ENCODE measurements around the gene RAPGEF5. TPM values are rescaled to one million over a fixed set of nuclear protein-coding genes. Genes with fewer than 3 reads are reported as not detected.

The RAPGEF5 gene
- polyA plus RNA-seq, 1 of the 3 experiments (the other 2 are of a cell fraction): 1.2 TPM

DNA sequence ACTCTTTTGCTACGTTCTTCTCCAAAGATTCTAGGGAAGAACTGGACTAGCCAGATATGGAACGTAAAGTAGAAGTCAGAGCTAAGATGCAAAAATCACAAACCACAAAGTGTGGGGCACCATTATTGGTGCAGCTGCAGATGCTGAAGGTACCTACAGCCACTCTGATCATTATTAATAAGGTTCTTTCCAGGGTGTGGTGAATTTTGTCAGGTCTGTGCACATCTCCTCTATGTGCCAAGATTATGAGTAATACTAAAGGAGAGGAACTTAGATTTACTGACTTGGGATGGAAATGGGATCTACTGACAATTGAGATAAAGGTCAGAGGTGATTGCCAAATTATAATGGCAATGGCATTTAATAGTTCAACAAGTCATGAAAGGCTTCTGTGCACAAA lies 148.2 kb downstream of the RAPGEF5 start:
- H3K36me3 ChIP-seq (replicated peaks in 1 of 2; ENCODE audit: control insufficient read depth in 1 of 2, insufficient read depth in 2 of 2, low read length in 1 of 2): no peaks in the 10 kb centered on the region
- 93% methylated on average over 2 of the region's 2 CpGs for WGBS (ENCODE audit: low lambda C conversion rate)
- H2AFZ ChIP-seq (ENCODE audit: low read depth): no peak overlapping the region
- ChIA-PET CTCF (interaction anchor here (2.3 kb wide), 1 partner anchor 20 kb away, joined by 5 read pairs; no protein-coding TSS in a partner anchor), POLR2A (no interaction called here)
- H3K9me3 ChIP-seq: no peaks in the 10 kb centered on the region
- no peak overlapping the region for H3K27ac ChIP-seq (ENCODE audit: low read depth in 2 of 2, low read length in 1 of 2)
- no peak for DNase-seq
- H3K9me2 ChIP-seq: no peaks in the 10 kb centered on the region
- H3K4me2 ChIP-seq: no peak overlapping the region
- H3K4me1 ChIP-seq (ENCODE audit: control insufficient read depth in 1 of 2, insufficient read depth in 2 of 2, low read depth in 1 of 2, low read length in 1 of 2): peaks cover 0 to 17% of the 10 kb centered on the region in 2 experiments; a peak in 2 of 4 replicates
- no peak overlapping the region for H3K4me3 ChIP-seq (ENCODE audit: low read depth in 2 of 2, low read length in 1 of 2)
- TF ChIP-seq MXI1 (IDR thresholded peaks at IDR 0.05; ENCODE audit: low read depth, low read length) (no peak), ELF1 (IDR thresholded peaks at IDR 0.05) (no peak), EP300 (IDR thresholded peaks at IDR 0.05; ENCODE audit: borderline replicate concordance in 1 of 2, low read depth in 1 of 2, low read length in 1 of 2) (no peak), FOXJ3 (CRISPR knock-in tag; IDR thresholded peaks at IDR 0.05) (no peak)
- TF ChIP-seq, protein P1, sequence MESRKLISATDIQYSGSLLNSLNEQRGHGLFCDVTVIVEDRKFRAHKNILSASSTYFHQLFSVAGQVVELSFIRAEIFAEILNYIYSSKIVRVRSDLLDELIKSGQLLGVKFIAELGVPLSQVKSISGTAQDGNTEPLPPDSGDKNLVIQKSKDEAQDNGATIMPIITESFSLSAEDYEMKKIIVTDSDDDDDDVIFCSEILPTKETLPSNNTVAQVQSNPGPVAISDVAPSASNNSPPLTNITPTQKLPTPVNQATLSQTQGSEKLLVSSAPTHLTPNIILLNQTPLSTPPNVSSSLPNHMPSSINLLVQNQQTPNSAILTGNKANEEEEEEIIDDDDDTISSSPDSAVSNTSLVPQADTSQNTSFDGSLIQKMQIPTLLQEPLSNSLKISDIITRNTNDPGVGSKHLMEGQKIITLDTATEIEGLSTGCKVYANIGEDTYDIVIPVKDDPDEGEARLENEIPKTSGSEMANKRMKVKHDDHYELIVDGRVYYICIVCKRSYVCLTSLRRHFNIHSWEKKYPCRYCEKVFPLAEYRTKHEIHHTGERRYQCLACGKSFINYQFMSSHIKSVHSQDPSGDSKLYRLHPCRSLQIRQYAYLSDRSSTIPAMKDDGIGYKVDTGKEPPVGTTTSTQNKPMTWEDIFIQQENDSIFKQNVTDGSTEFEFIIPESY (IDR thresholded peaks at IDR 0.05; ENCODE audit: borderline replicate concordance, low read depth): no peak
- TF ChIP-seq, protein P2, sequence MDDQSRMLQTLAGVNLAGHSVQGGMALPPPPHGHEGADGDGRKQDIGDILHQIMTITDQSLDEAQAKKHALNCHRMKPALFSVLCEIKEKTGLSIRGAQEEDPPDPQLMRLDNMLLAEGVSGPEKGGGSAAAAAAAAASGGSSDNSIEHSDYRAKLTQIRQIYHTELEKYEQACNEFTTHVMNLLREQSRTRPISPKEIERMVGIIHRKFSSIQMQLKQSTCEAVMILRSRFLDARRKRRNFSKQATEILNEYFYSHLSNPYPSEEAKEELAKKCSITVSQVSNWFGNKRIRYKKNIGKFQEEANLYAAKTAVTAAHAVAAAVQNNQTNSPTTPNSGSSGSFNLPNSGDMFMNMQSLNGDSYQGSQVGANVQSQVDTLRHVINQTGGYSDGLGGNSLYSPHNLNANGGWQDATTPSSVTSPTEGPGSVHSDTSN (IDR thresholded peaks at IDR 0.05): no peak
- H3K9ac ChIP-seq: no peak overlapping the region
- H3K79me2 ChIP-seq (ENCODE audit: insufficient read depth): no peaks in the 10 kb centered on the region
- H3F3A ChIP-seq (replicated peaks; ENCODE audit: insufficient read depth): no peaks in the 10 kb centered on the region
- H3K27me3 ChIP-seq (ENCODE audit: insufficient read depth): no peaks in the 10 kb centered on the region
- H4K20me1 ChIP-seq (ENCODE audit: insufficient read depth): no peaks in the 10 kb centered on the region

DNA sequence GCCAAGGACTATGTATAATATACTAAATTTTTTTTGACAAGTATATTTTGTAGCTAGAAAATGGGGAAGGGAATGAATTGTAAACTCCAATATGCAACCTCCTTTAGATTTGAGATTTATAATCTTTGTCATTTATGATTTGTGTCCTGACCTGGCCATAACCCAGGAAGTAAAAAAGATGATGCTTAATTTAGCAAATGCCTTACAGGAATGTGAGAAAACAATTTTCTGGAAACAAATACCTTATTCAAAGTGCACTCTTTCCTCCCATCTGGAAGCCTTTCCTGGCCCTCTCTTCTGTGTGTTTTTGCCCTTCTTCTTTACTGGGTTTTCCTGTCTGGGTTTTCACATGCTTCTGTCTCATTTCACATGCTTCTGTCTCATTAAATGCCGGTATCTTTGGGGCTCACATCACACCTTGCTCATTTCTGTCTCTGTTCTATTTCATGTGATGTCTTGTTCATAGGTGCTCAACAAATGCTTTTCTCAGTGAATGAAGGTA lies 149.2 kb downstream of the RAPGEF5 start:
- no peaks in the 10 kb centered on the region for H3F3A ChIP-seq (replicated peaks; ENCODE audit: insufficient read depth)
- H4K20me1 ChIP-seq (ENCODE audit: insufficient read depth): no peaks in the 10 kb centered on the region
- H3K4me1 ChIP-seq (ENCODE audit: control insufficient read depth in 1 of 2, insufficient read depth in 2 of 2, low read depth in 1 of 2, low read length in 1 of 2): peaks cover 0 to 17% of the 10 kb centered on the region in 2 experiments; a peak in 2 of 4 replicates
- H3K4me3 ChIP-seq (ENCODE audit: low read depth in 2 of 2, low read length in 1 of 2): no peak overlapping the region
- H3K9ac ChIP-seq: no peak overlapping the region
- ChIA-PET CTCF (interaction anchor here (1.5 to 2.3 kb wide), 2 partner anchors 12 to 19 kb away, joined by 3 to 5 read pairs; no protein-coding TSS in a partner anchor), POLR2A (no interaction called here)
- no peak overlapping the region for H2AFZ ChIP-seq (ENCODE audit: low read depth)
- DNase-seq: no peak
- H3K36me3 ChIP-seq (replicated peaks in 1 of 2; ENCODE audit: control insufficient read depth in 1 of 2, insufficient read depth in 2 of 2, low read length in 1 of 2): no peaks in the 10 kb centered on the region
- H3K27ac ChIP-seq (ENCODE audit: low read depth in 2 of 2, low read length in 1 of 2): no peak overlapping the region
- WGBS (ENCODE audit: low lambda C conversion rate): 72% methylated on average over 1 of the region's 1 CpG
- no peak overlapping the region for H3K4me2 ChIP-seq
- no peaks in the 10 kb centered on the region for H3K9me2 ChIP-seq
- no peaks in the 10 kb centered on the region for H3K9me3 ChIP-seq
- H3K27me3 ChIP-seq (ENCODE audit: insufficient read depth): no peaks in the 10 kb centered on the region
- H3K79me2 ChIP-seq (ENCODE audit: insufficient read depth): no peaks in the 10 kb centered on the region
- TF ChIP-seq GATA2 (CRISPR knock-in tag; IDR thresholded peaks at IDR 0.05) (no peak), EZH2phosphoT487 (IDR thresholded peaks at IDR 0.05; ENCODE audit: borderline replicate concordance, low read depth) (no peak), RCOR1 (IDR thresholded peaks at IDR 0.05; ENCODE audit: low read length) (no peak), FOXM1 (IDR thresholded peaks at IDR 0.05; ENCODE audit: low read depth) (no peak), TAF1 (IDR thresholded peaks at IDR 0.05; ENCODE audit: borderline replicate concordance, low read depth, low read length) (no peak), TCF12 (IDR thresholded peaks at IDR 0.05) (no peak), ELF1 (IDR thresholded peaks at IDR 0.05) (no peak), EP300 (IDR thresholded peaks at IDR 0.05; ENCODE audit: borderline replicate concordance in 1 of 2, low read depth in 1 of 2, low read length in 1 of 2) (no peak)
- TF ChIP-seq, protein P3, sequence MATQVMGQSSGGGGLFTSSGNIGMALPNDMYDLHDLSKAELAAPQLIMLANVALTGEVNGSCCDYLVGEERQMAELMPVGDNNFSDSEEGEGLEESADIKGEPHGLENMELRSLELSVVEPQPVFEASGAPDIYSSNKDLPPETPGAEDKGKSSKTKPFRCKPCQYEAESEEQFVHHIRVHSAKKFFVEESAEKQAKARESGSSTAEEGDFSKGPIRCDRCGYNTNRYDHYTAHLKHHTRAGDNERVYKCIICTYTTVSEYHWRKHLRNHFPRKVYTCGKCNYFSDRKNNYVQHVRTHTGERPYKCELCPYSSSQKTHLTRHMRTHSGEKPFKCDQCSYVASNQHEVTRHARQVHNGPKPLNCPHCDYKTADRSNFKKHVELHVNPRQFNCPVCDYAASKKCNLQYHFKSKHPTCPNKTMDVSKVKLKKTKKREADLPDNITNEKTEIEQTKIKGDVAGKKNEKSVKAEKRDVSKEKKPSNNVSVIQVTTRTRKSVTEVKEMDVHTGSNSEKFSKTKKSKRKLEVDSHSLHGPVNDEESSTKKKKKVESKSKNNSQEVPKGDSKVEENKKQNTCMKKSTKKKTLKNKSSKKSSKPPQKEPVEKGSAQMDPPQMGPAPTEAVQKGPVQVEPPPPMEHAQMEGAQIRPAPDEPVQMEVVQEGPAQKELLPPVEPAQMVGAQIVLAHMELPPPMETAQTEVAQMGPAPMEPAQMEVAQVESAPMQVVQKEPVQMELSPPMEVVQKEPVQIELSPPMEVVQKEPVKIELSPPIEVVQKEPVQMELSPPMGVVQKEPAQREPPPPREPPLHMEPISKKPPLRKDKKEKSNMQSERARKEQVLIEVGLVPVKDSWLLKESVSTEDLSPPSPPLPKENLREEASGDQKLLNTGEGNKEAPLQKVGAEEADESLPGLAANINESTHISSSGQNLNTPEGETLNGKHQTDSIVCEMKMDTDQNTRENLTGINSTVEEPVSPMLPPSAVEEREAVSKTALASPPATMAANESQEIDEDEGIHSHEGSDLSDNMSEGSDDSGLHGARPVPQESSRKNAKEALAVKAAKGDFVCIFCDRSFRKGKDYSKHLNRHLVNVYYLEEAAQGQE (IDR thresholded peaks at IDR 0.05; ENCODE audit: low read depth, low read length): no peak
- TF ChIP-seq, protein P4, sequence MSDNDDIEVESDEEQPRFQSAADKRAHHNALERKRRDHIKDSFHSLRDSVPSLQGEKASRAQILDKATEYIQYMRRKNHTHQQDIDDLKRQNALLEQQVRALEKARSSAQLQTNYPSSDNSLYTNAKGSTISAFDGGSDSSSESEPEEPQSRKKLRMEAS (IDR thresholded peaks at IDR 0.05; ENCODE audit: low read depth): no peak
- TF ChIP-seq, protein P5, sequence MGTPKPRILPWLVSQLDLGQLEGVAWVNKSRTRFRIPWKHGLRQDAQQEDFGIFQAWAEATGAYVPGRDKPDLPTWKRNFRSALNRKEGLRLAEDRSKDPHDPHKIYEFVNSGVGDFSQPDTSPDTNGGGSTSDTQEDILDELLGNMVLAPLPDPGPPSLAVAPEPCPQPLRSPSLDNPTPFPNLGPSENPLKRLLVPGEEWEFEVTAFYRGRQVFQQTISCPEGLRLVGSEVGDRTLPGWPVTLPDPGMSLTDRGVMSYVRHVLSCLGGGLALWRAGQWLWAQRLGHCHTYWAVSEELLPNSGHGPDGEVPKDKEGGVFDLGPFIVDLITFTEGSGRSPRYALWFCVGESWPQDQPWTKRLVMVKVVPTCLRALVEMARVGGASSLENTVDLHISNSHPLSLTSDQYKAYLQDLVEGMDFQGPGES (IDR thresholded peaks at IDR 0.05; ENCODE audit: low read depth, low read length): no peak
- TF ChIP-seq, protein P6, sequence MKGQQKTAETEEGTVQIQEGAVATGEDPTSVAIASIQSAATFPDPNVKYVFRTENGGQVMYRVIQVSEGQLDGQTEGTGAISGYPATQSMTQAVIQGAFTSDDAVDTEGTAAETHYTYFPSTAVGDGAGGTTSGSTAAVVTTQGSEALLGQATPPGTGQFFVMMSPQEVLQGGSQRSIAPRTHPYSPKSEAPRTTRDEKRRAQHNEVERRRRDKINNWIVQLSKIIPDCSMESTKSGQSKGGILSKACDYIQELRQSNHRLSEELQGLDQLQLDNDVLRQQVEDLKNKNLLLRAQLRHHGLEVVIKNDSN (IDR thresholded peaks at IDR 0.05; ENCODE audit: borderline replicate concordance, low read depth): no peak
